Panc1 (cell line): ENCODE measurements around the gene NDRG3. TPM values are rescaled to one million over a fixed set of nuclear protein-coding genes. Genes with fewer than 3 reads are reported as not detected.

Source experiments
- ATAC-seq: fragments of 200-7000 bp; cut with Tn5 transposase; 2 replicates; pipeline ENCODE4 v1.9.1; 2020; ENCODE audit warnings: mild to moderate bottlenecking, moderate library complexity
- BruUV-seq: library from RNA; stranded (reverse); fragments of 400-500 nt; replicated peaks from 2 replicates; lab custom pipeline; 2021; lab: Mats Ljungman, UMichigan
- CTCF ChIA-PET: fragments of 300-600 bp; sonication (Branson Sonifier 250); formaldehyde crosslinking; loops from one replicate; lab custom pipeline; 2022; ENCODE audit warnings: antibody characterized with exemption; lab: Charles Lee
- POLR2A ChIA-PET: fragments of 300-600 bp; sonication (Branson Sonifier 250); formaldehyde crosslinking; loops from one replicate; lab custom pipeline; 2022; ENCODE audit warnings: antibody characterized with exemption; lab: Charles Lee
- DNase-seq: peaks from one replicate; pipeline ENCODE4 v3.0.0-alpha.2; 2010; ENCODE audit warnings: low read depth, low spot score
- H3K27ac ChIP-seq: 2 replicates; pipeline ENCODE4 v1.5.1; 2011; ENCODE audit warnings: mild to moderate bottlenecking, low read length, inconsistent platforms
- H3K27me3 ChIP-seq: fragments of 200-500 bp; sonication (Bioruptor generic); 2 replicates; pipeline ENCODE4 v1.6.0; 2014; ENCODE audit warnings: low read length, inconsistent platforms; ENCODE audit not compliant: control insufficient read depth, insufficient read depth
- H3K36me3 ChIP-seq: fragments of 200-500 bp; sonication (Bioruptor generic); 2 replicates; pipeline ENCODE4 v1.5.1; 2014; ENCODE audit warnings: inconsistent platforms, mild to moderate bottlenecking, low read length, moderate library complexity; ENCODE audit not compliant: control insufficient read depth, insufficient read depth
- H3K4me1 ChIP-seq: 2 replicates; pipeline ENCODE4 v1.5.1; 2011; ENCODE audit warnings: inconsistent platforms, mild to moderate bottlenecking, low read length, moderate library complexity; ENCODE audit not compliant: control insufficient read depth, insufficient read depth
- H3K4me3 ChIP-seq, 2 experiments: 2 replicates each; pipeline ENCODE4 v1.5.1; 2011 to 2012; ENCODE audit warnings: low read depth in 2 of 2, low read length in 2 of 2, mild to moderate bottlenecking in 2 of 2, inconsistent platforms in 1 of 2, moderate library complexity in 1 of 2
- H3K9me3 ChIP-seq: fragments of 200-500 bp; sonication (Bioruptor generic); 2 replicates; pipeline ENCODE4 v1.5.1; 2014; ENCODE audit warnings: low read depth, mild to moderate bottlenecking, inconsistent platforms, low read length, moderate library complexity; ENCODE audit not compliant: control insufficient read depth, insufficient read depth
- POLR2AphosphoS5 ChIP-seq: IDR thresholded peaks from 2 replicates; pipeline ENCODE4 v1.6.1; 2012; ENCODE audit warnings: mild to moderate bottlenecking, low read depth, low read length, moderate library complexity
- SIN3A ChIP-seq: IDR thresholded peaks from 2 replicates; pipeline ENCODE4 v1.6.1; 2012; ENCODE audit warnings: low read depth, mild to moderate bottlenecking, low read length, moderate library complexity, borderline replicate concordance; ENCODE audit not compliant: insufficient read depth
- TCF7L2 ChIP-seq: IDR thresholded peaks from 2 replicates; pipeline ENCODE4 v1.6.1; 2011; ENCODE audit warnings: mild to moderate bottlenecking, low read depth, low read length, inconsistent platforms
- in situ Hi-C: cut with HindIII; loops from 2 replicates; pipeline ENCODE4 v1.10.0; 2016; ENCODE audit warnings: low sequenced_read_pairs, low pct_unique_long_range_greater_than_20kb
- intact Hi-C: fragments of 100-400 bp; cut with micrococcal nuclease; formaldehyde crosslinking; loops from one replicate; pipeline ENCODE4 v1.10.0; 2022; ENCODE audit not compliant: unreplicated experiment
- total RNA-seq: library from RNA; stranded (reverse); gene quantifications from one replicate; pipeline ENCODE4 v1.2.1, GENCODE V29; 2021; ENCODE audit not compliant: unreplicated experiment
- TF ChIP-seq, protein P1 (sequence below): fragments of 450-650 bp; IDR thresholded peaks from 2 replicates; pipeline ENCODE4 v1.5.1; 2017; ENCODE audit warnings: mild to moderate bottlenecking
- TF ChIP-seq, protein P2 (sequence below), 2 experiments: IDR thresholded peaks; 2 replicates each; pipeline ENCODE4 v1.6.1; 2011 to 2012; ENCODE audit warnings: low read depth in 2 of 2, control low read depth in 1 of 2, low read length in 1 of 2, mild to moderate bottlenecking in 1 of 2, moderate library complexity in 1 of 2; ENCODE audit not compliant: insufficient read depth in 1 of 2

The NDRG3 gene
- total RNA-seq, 1 experiment from 2014 or later, result 36.0 TPM

DNA sequence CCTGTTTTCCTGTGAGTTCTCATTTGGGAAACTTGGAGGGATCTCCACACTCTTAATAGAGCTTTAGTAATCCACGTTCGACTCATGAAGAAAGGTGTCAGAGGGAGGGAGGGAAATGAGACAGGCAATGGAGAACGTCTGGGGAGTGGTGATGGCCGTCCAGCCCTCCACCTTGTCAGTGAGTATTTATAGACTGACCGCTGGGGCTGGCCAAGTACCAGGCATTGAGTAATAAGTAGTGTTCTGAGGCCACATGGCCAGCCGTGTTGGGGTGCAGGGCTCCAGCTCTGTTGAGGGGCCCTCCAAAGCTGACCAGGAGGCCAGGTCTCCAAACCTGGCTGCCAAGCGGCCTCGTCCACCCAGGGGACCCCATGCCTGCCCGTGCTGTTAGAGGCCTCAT, 39.0 kb upstream of the NDRG3 start:
- POLR2A ChIA-PET, result no interaction called here
- in situ Hi-C loops (no loop called here), intact Hi-C loops (no loop called here)
- CTCF ChIA-PET, result no interaction called here
- Histone ChIP-seq H3K27me3 (no peaks in the 10 kb centered on the region), H3K36me3 (0 out of 2 replicates have a peak, but pooled peaks cover 2% of the 10 kb centered on the region), H3K4me3 (no peak overlapping the region), H3K27ac (no peak overlapping the region), H3K4me1 (no peaks in the 10 kb centered on the region), H3K9me3 (no peaks in the 10 kb centered on the region)
- TF ChIP-seq POLR2AphosphoS5 (no peak), SIN3A (no peak)
- TF ChIP-seq, protein P1, sequence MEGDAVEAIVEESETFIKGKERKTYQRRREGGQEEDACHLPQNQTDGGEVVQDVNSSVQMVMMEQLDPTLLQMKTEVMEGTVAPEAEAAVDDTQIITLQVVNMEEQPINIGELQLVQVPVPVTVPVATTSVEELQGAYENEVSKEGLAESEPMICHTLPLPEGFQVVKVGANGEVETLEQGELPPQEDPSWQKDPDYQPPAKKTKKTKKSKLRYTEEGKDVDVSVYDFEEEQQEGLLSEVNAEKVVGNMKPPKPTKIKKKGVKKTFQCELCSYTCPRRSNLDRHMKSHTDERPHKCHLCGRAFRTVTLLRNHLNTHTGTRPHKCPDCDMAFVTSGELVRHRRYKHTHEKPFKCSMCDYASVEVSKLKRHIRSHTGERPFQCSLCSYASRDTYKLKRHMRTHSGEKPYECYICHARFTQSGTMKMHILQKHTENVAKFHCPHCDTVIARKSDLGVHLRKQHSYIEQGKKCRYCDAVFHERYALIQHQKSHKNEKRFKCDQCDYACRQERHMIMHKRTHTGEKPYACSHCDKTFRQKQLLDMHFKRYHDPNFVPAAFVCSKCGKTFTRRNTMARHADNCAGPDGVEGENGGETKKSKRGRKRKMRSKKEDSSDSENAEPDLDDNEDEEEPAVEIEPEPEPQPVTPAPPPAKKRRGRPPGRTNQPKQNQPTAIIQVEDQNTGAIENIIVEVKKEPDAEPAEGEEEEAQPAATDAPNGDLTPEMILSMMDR, result no peak
- DNase-seq (no peak), ATAC-seq (no peak)
- no TSS peak for BruUV-seq

- in situ Hi-C loops, result no loop called here
- POLR2A ChIA-PET, result no interaction called here
- no TSS peak for BruUV-seq
These were observed 38.2 kb upstream of the NDRG3 start for GRCh38 chr20:36784116-36784515.

DNA sequence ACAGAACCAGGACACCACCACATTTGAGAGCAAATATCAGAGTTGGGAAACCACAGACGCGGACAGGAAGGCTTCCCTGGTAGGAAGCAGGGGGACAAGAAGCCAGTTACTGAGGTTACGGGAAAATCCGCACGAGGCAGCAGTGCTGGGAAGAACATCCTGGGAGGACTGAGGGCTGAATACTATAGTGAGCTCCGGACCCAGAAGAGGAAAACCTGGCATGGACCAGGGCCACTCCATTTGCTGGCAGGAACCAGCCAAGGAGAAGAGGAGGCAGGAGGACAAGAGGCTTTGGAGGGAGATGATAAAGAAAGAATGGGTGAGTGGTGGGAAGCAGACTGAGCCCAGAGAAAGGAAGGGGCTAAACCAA, 33.8 kb upstream of the NDRG3 start:
- no peaks in the 10 kb centered on the region for H3K9me3 ChIP-seq
- no peak overlapping the region for H3K4me3 ChIP-seq
- TF ChIP-seq, protein P2, sequence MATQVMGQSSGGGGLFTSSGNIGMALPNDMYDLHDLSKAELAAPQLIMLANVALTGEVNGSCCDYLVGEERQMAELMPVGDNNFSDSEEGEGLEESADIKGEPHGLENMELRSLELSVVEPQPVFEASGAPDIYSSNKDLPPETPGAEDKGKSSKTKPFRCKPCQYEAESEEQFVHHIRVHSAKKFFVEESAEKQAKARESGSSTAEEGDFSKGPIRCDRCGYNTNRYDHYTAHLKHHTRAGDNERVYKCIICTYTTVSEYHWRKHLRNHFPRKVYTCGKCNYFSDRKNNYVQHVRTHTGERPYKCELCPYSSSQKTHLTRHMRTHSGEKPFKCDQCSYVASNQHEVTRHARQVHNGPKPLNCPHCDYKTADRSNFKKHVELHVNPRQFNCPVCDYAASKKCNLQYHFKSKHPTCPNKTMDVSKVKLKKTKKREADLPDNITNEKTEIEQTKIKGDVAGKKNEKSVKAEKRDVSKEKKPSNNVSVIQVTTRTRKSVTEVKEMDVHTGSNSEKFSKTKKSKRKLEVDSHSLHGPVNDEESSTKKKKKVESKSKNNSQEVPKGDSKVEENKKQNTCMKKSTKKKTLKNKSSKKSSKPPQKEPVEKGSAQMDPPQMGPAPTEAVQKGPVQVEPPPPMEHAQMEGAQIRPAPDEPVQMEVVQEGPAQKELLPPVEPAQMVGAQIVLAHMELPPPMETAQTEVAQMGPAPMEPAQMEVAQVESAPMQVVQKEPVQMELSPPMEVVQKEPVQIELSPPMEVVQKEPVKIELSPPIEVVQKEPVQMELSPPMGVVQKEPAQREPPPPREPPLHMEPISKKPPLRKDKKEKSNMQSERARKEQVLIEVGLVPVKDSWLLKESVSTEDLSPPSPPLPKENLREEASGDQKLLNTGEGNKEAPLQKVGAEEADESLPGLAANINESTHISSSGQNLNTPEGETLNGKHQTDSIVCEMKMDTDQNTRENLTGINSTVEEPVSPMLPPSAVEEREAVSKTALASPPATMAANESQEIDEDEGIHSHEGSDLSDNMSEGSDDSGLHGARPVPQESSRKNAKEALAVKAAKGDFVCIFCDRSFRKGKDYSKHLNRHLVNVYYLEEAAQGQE (IDR thresholded peaks at IDR 0.05; ENCODE audit: insufficient read depth in 1 of 2, low read depth in 2 of 2, low read length in 1 of 2), result no peak
- no peaks in the 10 kb centered on the region for H3K27me3 ChIP-seq
- no TSS peak for BruUV-seq
- no peaks in the 10 kb centered on the region for H3K36me3 ChIP-seq
- intact Hi-C loops, result no loop called here
- H3K27ac ChIP-seq, result no peak overlapping the region
- no peak for ATAC-seq
- in situ Hi-C loops, result no loop called here
- ChIA-PET POLR2A (no interaction called here), CTCF (no interaction called here)
- H3K4me1 ChIP-seq, result peaks cover 2% of the 10 kb centered on the region; the same call in 1 of the 2 replicates
- DNase-seq, result no peak

More at GRCh38 chr20:36784116-36784515, 38.2 kb upstream of the NDRG3 start:
- Histone ChIP-seq H3K27ac (no peak overlapping the region), H3K4me1 (no peaks in the 10 kb centered on the region), H3K36me3 (0 out of 2 replicates have a peak, but pooled peaks cover 2% of the 10 kb centered on the region), H3K27me3 (no peaks in the 10 kb centered on the region), H3K9me3 (no peaks in the 10 kb centered on the region), H3K4me3 (no peak overlapping the region)
- CTCF ChIA-PET, result no interaction called here
- intact Hi-C loops, result no loop called here
- no peak for DNase-seq
- TF ChIP-seq, protein P2 (IDR thresholded peaks at IDR 0.05; ENCODE audit: insufficient read depth in 1 of 2, low read depth in 2 of 2, low read length in 1 of 2), result no peak
- TF ChIP-seq TCF7L2, result no peak
- no peak for TF ChIP-seq POLR2AphosphoS5
- no peak for TF ChIP-seq SIN3A
- ATAC-seq, result no peak
